GM04504 (cell line): ENCODE measurements around the gene NEDD4L.

Experiments used
- DNase-seq: peaks from one replicate; pipeline ENCODE4 v3.0.0-alpha.2; 2012; ENCODE audit warnings: low read depth

NEDD4L gene

DNA sequence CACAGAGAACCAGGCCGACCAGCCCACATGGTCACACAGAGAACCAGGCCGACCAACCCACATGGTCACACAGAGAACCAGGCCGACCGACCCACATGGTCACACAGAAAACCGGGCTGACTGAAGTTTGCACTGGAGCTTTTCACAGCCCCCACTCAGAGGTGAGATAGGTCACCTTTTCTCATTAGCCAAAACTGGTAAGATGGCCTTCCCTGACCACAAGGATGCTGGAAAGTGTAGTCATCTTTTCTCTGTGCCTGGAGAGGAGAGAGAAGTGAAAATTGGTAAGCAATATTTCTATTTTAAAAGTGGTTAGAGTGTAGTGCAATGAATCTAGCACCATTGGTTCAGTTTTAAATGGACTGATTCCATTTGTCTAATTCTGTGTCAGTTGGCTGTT, 247.1 kb downstream of the NEDD4L start:
- no peak for DNase-seq

DNA sequence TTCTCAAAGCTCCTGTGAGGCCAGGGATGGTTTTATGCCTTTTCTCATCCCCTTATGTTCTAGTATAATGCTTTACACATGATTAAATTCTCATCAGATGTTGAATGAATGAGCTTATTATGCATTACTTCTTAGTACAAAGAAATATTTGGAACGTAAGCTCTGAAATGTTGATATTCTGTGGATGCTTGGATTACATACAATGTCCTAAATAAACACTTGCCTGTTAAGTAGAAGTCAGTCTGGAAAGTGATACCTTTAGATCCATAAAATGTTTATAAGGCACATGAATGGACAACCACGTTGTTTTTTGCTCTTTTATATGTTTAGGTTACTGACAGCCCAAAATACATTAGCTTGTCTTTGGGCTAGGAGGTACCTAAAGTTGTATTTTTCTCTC, 248.6 kb downstream of the NEDD4L start:
- no peak for DNase-seq

DNA sequence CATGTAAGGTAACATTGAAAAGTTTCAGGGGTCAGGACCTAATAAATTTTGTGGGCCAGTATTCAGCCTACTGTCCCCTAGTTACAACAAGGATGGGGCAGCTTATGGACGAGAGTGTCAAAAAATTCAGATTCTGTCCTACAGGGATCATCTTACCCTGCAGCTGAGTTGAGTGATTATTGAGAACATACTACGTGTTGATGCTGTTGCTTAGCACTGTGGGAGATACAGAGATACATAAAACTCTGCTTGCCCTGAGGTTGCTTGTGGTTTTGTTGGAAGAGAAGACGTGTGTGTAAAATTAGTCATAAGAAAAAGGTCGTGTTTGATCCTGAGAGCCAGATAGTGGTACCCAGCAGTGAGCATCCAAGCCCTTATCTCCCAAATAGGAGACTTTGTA, 253.2 kb downstream of the NEDD4L start:
- no peak for DNase-seq

DNA sequence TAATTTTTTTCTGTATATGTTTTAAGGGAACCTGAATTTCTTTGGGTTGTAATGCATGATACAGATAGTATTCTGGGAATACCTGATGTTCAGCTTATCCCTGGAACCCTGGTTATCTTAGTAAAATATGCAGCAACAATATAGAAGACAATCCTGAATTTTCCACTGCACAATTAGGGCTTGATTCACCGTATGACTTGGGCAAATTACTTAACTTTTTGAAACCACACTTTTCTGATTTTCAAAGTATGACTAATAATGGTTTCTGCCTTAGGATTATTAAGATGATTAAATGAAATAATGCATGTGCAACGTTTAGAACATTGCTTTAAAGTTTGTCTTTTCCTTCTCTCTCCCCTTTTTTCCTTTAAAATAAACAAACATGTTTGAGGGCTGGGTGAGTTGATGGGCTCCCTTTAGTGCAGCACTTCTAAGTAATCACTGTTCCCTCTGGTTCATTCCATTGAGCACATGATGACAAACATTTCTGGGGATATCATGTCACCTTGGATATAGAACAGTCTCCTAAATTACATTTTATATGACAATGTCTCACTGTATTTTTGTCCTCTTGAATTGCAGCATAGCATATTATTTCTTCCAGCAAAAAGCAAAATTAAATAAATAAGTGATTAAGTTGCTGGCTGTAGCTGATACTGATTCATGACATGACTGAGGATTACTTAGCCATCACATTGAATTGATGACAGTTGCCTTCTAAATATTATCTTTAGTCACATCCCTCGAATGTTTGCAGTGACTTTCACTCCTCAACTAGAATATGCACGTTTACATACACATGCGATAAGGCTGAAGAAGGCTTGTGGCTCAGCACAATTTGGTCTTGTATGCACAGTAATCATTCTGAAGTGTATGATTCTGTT, 254.5 kb downstream of the NEDD4L start:
- DNase-seq, result no peak

DNA sequence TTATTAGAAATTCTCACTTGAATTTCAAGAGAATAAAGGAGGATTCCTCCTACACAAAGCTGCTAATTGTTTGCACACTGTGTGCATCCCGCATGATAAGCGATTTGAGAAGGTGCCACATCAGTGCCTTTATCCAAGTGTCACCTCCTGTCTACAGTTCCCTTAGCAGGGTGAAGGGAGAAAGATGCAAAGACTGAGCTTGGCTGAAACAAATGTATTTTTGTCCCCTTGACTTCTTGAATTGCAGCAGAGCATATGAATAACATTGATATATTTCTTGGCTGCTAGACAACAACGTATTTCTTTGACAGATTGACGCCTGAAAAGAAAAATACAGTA, 255.1 kb downstream of the NEDD4L start:
- DNase-seq, result no peak

DNA sequence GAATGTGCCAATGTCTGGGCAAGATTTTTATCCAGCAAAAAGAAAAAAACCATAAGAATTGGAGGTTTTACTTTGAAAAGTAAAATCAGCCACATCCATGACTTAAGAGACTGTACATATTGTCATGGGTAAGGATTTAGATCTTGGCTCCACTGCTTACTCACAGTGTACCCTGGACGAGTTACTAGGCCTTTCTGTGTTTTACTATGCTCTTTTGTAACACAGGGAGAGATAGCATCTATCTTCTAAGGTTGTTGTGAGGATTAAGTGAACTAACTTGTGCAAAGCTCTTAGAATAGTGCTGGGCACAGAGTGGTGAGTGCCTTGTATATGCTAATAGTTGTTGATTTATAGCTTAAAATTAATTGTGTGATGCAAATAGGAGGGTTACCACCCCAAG, 255.9 kb downstream of the NEDD4L start:
- no peak for DNase-seq

DNA sequence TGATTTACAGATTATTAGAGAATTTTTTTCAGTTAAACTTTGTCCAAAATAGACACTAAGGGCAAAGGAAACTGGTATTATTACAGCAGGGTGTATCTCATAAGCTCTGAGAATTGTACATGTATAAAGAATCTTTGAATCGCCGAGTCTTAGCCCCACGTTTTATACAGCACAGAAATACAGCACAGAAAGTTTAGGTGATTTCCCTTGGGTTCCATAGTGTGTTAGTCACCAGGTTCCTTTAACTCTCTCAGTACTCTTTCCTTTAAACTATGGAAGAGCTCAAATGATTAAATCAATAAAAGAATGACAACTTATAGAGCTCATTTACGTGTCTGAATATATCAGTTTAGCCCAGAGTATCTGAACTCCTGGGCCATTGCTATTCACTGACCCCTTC, 256.8 kb downstream of the NEDD4L start:
- no peak for DNase-seq

DNA sequence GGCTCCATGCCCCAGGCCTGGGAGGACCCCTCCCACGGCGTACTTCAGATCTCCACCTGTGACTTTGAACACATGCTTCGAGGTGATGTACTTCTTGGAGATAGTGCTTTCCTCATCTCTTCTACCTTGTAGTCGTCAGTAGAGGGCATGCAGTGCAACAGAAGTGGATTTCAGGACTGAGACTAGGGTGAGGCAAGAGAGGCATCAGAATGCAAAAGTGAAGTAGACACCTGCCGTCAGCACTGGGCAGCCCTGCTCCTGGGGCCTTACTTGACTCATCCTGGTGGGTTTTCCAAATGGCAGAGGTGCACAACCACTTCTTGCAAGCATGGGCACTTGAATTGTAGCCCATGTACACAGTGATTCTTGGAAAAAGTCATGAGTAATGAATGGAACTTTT, 258.8 kb downstream of the NEDD4L start:
- DNase-seq, result no peak

DNA sequence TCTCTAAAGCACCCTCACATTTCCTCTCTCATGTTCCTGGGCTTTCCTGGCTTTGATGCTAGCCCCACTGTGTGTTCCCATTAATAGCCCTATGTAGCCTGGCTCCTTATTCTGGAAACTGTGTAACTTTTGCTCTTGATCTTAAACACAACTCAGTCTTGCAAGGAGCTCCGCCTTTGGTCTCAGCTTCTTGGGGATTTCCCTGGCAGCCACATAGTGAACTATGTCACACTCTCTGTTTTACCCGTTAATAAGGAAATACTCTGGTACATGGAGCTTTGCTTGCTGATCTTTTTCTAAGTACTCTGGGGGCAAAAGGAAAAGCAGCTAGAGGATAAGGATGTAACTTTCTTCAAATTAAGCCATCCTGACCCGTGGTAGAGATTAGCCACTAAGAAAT, 259.3 kb downstream of the NEDD4L start:
- no peak for DNase-seq

DNA sequence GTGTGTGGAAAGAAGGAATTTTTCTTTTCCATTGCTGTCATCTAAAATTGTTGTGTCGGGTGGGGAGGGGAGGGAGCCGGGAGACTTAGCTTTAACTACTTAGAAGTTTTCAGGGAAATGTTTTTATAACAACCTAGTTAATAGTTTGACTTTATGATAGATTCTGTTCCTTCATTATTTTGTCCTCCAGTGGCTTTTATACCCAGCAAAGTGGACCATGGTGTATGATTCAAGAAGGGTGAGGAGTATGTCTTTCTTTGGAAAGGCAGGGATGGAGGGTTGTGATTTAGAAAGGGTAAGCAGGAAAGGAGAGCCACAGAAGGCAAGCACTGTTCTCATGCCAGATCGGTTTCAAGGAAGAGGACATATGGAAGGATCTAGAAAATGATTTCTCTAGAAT, 261.8 kb downstream of the NEDD4L start:
- DNase-seq, result no peak

DNA sequence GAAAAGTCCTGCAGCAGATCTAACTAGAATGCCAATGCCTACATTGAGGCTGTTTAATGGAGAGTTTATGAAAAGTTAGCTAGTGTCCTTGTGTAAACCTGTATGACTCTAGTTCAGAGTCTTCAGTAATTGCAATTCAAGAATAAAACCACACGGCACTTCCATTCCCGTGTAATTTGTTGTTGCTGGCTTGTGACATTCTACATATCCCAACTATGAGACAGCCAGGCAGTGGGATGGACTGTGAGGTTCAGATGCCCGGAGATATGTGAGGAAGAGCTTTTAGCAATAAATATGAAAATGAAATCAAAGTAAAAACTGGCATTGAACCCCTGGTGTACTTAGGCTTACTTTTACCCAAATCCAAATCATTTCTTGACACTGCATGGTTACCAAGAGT, 263.4 kb downstream of the NEDD4L start:
- DNase-seq, result no peak

DNA sequence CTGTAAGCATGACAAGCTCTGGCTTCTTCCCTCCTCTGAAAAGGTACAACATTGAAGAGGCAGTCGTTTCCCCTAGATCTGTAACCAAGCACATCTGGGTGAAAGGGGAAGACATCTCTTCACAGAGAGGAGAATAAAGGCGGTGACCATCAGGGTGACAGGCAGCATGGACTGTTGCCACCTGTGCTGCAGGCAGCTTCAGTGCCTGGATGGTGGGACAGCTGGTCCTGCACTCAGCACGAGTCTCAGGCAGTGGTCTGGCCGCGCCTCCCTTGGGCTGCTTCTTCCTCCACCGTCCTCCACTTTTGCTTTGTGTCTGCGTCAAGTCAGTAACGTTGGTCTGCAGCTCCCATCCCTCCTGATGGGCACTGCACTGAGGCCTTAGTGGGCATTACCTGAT, 264.4 kb downstream of the NEDD4L start:
- DNase-seq, result no peak

DNA sequence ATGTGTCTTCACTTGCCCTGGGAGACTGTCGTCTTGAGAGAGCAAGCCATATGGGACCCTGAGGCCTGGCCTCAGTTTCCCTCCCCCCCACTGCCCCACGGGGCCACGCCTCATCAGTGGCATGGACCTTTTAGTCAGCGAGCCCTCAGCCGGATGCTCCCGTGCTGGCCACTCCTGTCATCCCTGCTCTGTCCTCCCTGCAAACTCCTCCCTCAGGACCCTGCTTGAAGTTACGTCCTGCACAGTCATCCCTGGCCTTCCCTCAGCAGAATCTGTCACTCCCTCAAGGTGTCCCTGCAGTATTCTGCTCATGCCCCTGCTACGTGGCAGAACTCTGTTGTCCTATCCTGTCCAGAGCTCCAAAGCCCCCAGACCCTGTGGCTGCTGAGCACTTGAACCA, 265.1 kb downstream of the NEDD4L start:
- no peak for DNase-seq

DNA sequence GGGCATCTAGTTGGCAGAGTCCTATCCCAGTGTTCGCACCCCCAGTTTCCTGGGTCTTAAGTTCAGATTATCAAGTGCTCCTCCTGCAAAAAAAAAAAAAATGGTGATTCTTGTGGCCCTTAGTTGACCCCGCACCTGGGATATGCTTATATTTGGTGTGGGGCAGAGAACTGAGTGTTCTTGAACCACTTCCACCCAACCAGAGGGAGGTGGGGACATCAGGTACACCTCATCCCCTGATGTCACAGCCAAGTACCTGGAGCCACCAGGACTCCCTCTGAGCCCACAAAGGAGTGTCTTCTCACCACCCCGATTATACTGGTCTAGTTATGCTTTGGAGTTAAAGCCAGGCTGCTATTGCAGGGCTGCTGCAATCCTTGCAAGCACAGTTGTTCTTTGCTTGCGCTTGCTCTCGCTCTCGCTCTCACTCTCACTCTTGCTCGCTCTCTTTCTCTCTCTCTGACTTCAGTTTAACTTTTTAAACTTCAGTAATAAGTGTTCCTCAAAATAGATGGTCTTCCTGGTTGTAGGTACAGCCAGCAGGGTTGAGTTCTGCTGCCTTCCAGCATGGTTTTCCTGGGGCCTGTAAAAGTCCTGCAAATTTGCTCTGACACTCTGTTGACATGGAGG, 265.7 kb downstream of the NEDD4L start:
- no peak for DNase-seq

DNA sequence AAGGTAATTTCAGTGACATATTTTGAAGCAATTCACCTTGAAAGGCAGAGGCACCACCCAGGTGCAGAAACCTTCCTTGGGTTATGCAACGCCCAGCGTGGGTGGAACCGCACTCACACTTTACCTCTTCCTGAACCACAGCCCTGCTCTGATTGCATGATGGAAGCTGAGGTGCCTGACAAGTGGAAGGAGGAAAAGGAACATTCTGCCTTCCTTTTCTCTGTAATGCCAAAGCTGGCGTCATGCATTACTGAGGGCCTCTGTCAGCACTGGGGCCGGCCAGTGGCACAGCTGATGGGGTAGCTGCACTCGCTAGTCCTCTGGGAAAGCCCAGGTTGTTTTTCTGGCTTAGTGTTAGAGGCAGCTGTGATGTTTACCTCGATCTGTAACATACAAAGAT, 266.5 kb downstream of the NEDD4L start:
- DNase-seq, result no peak

DNA sequence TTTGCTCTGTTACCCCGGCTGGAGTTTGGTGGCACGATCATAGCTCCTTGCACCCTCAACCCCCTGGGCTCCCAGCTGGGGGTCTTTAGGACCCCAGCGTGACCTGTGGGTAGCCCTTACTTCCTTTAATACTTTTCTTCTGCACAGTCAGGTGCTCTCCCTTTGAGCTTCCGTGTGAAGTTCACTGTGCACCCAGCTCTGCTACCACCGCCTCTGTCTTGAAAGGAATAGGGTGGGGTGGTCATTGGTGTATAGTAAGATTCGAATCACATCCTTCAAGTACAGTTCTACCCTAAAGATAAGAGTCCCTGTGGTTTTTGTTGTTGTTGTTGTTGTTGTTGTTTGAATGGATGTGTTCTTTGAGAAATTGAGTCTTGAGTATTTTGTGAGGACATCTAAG, 267.4 kb downstream of the NEDD4L start:
- no peak for DNase-seq

DNA sequence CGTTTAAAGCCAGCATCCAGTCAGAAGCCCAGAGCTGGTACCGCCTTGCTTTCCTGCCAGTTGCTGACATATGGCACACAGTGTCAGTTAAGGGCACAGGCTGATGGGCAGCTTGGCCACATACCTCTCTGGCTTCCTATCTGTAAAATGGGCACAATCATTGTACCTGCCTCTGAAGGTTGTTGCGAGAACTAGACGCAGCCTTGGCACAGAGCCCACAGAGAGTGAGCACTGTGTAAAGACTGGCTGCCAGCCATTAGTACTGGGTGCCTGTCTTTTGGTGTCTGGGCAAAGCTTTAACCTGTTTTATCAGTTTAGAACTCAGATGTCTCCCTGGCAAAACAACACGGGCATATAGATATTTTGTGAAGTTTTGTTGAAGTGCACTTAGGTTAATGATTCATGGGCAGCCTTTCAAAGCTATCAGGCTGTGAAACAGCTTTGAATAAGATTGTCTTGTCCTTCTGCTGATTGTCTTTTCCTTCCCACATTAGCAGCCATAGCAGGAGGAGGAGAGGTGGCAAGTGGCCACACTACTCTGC, 269.5 kb downstream of the NEDD4L start:
- DNase-seq, result no peak

DNA sequence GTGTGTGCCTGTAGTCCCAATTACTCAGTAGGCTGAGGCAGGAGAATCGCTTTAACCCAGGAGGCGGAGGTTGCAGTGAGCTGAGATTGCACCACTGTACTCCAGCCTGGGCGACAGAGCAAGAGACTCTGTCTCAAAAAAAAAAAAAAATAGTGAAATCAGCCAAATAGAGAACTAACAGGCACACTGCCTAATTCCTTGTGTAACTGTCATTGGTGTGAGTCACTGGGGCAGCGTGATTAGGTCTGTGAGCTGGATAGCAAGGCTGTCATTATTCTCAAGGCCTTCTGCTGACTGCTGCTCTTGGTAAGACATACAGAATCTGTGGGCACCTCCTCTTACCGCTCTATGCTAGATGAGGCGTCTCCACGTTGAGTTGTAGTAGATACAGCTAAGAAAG, 270.3 kb downstream of the NEDD4L start:
- DNase-seq, result peak; percentile 93

DNA sequence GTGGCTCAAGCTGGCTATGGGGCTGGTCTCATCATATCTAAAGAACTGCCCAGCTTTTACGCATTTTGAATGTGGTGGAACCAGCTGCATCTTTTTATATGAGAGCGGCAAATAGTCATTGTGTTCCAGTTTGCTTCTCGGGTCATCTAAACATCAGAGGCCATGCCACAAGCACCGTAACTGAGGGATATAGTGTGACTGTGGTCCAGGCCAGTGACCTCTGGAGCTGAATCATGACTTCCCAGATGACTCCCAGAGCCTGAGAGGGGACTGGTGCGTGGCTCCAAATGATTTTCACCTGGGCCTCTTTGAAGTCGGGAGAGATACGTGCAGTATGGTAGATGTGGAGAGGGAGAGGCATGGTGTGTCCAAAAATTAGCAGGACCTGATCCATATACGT, 271.0 kb downstream of the NEDD4L start:
- DNase-seq, result no peak

DNA sequence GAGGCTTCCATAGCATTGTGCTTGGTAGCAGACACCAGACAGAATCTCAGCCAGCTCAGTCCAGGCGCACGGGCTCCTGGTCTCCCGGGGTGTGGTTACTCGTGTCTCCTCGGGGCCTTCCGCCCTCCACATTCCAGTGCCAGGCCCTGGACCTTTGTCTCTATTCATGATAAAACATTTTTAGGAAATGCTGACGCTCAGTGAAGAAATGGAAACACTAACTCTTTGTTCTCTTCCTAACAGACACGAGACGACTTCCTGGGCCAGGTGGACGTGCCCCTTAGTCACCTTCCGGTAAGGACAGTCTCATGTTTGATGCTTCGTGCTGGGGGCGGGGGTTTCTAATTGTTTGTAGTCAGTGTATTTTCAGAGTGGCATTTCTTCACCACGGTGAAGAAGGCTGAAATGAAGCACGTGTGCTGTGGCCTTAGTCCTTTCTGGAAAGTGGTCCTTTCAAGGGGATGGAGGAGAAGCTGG, 271.8 kb downstream of the NEDD4L start:
- no peak for DNase-seq

DNA sequence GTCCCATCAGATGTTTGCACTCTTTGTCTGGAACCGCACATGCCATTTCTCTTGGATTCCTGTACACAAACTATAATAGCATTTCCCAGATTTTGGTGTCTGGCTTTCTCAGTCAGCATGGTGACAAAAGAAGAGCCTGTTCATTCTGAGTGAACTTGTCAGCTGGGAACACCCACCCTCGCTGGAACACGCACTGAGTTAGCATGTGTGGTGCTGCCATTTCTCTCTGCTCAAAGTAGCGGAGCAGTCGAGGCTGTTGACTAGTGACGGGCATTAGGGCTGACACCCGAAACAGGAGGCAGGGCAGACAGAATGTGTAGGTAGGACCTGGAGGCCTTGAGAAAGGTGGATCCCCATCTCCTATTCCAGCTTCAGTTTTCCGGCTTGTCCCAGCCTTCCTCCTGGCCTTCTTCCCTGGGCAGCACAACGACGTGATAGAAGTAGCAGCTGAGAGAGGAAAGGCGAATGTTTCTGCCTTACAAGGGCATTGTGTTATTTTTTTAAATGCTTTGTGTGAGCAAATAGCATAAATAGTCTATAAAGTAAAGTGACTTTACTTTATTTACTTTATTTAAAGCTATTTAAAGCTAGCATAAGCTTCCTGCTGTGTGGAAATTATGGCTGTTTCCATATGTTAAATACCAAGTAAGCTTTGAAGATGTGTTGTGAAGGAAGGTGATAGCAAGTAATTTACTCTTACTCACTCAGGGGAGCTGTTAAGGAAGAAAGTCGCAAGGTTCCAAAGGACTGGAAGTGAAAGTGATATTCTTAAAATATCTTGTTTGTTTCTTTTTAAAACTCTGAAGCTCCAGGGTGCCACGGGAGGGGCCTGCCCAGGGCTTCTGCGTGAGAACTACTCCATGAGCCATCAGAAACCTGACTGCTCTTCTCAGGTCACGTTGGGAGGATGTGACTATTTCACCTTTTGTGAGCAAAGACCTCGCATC, 272.6 kb downstream of the NEDD4L start:
- DNase-seq, result no peak

DNA sequence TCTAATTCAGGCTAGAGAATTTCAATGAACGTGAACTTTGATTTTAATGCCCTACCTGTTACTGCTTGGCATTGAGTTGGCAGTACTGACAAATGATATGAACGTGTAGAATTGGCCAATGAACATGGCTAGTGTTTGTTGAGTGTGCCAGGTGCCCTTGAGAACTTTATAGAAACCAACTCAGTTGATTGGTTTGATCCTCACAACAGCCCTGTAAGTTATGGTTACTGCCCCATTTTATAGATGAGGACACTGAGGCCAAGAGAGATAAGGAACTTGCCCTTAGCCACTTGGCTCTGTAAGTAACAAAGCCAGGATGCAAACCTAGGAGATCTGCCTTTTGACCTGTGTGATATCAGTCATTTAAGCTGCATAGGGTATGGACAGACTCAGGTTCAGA, 275.7 kb downstream of the NEDD4L start:
- no peak for DNase-seq
